WI38 (cell line): ENCODE results near the gene PARD3B.

Experiments
- H3K4me3 ChIP-seq: 2 replicates; pipeline ENCODE4 v1.5.1; 2011; ENCODE audit warnings: low read depth, mild to moderate bottlenecking, control low read depth, low read length
- CTCF ChIP-seq: IDR thresholded peaks from 2 replicates; pipeline ENCODE4 v1.5.1; 2012; ENCODE audit warnings: low read depth, mild to moderate bottlenecking, control low read depth, low read length

PARD3B gene

DNA sequence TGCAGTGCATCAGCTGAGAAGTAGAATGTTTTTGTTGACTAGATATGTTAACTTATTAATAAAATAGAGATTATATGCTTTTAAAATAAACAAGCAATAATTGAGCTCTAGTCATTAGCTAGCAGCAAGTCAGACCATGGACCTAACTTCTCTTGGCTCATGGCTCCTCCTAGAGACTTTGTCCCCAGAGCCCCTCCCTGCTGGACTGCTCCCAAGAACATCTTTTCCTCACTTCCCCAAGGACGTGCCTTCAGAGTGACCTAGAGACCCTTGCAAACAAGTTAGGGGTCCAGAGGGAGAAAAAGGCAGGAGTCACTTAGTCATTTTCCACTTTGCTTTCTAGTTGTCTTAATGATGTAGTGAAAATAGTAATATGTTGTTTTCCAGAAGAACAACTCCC, 824.5 kb downstream of the PARD3B start:
- no peak for TF ChIP-seq CTCF

DNA sequence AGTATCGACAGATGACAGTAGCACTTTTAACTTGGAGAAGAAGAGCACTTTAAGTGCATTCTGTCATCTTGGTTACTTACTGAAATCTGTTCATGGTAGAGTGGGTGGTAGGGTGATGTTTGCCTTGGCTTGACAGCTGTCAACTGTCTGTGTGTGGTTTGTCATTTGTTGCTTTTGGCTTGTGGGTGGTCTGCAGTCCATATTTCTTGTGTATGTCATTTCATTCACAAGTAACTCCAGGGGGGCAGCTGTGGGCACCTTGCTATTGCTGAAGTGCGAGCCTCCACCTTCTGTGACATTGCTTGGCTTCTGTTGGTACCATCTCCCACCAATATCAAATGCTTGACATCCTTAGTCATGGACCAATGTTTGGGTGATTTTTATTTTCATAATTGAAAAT, 825.5 kb downstream of the PARD3B start:
- no peak for TF ChIP-seq CTCF
- no peak overlapping the region for H3K4me3 ChIP-seq

More for the DNA sequence above, 824.5 kb downstream of the PARD3B start:
- H3K4me3 ChIP-seq = no peak overlapping the region

- no peak for TF ChIP-seq CTCF
- H3K4me3 ChIP-seq = no peak overlapping the region
Measured at GRCh38 chr2:205372141-205372540, 826.9 kb downstream of the PARD3B start.

DNA sequence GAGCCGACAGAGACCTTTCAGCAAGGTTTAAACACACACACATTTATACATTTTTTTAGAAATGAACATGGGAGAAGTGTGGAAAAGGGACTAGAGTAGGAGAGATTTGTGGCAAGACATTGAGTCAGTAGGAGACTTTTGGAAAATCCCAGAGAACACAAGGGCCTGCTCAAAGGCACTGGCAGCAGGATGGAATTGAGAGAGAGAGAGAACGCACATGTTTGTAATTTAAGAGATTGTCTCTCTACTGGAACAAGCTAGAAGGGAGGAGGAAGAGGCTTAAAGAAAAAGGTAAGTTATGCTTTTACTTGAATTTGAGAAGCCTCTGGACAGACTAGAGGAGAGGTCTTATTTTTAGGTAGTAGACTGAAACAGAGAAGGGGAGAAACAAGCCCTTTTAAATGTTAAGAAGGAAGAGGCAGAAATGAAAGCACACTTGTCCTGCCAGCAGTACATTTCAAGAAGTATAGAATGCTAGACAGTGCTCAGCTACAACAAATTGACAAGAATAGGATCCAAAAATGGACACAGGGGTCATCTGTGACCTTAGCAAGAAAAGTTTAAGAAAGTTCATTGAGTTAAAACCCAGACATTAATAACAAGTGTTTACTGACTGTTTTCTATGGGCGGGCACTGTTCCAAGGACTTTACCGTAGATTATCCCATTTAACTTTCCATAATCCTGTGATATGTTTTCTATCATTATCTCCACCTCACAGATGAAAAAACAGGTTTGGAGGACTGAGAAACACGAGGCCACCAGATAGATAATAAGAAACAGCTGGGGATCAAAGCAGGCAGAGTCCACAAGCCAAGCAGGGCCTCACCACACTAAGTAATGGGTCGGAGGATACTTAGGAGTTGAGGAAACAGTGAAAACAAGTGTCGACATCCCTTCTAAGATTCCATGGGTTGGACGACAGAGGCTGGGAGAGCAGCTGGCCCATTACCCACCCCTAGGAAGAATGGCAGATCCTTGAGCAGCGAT, 830.5 kb downstream of the PARD3B start:
- H3K4me3 ChIP-seq = no peak overlapping the region
- TF ChIP-seq CTCF = no peak

- no peak overlapping the region for H3K4me3 ChIP-seq
- no peak for TF ChIP-seq CTCF
Measured at GRCh38 chr2:205377324-205377723, 832.0 kb downstream of the PARD3B start.

DNA sequence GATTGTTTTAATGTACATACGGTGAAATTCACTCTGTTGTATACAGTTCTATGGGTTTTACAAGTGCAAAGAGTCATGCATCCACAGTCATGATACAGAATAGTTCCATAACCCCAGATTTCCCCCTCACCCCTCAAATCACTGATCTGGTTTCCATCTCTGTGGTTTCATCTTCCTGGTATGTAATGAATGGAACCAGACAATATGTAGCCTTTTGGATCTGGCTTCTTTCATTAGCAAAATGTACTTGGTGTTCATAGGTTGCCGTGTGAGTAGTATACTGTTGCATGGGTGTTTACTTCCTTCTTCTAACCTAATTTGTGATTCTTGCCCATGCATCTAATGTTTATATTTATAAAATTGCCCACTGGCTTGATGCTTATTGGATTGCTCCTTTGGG, 838.3 kb downstream of the PARD3B start:
- no peak for TF ChIP-seq CTCF
- no peak overlapping the region for H3K4me3 ChIP-seq

GRCh38 chr2:205386109-205386508, 840.8 kb downstream of the PARD3B start:
- H3K4me3 ChIP-seq = no peak overlapping the region
- no peak for TF ChIP-seq CTCF
